SK-N-MC (cell line): ENCODE results near the gene PRMT6.

Experiments
- EZH2 ChIP-seq: fragments of 200-600 bp; sonication (generic); IDR thresholded peaks from one replicate; pipeline ENCODE4 v1.6.1; 2017; ENCODE audit warnings: antibody characterized with exemption
- POLR2AphosphoS5 ChIP-seq: IDR thresholded peaks from 2 replicates; pipeline ENCODE4 v1.6.1; 2012; ENCODE audit warnings: mild to moderate bottlenecking, low read depth, low read length, borderline replicate concordance

DNA sequence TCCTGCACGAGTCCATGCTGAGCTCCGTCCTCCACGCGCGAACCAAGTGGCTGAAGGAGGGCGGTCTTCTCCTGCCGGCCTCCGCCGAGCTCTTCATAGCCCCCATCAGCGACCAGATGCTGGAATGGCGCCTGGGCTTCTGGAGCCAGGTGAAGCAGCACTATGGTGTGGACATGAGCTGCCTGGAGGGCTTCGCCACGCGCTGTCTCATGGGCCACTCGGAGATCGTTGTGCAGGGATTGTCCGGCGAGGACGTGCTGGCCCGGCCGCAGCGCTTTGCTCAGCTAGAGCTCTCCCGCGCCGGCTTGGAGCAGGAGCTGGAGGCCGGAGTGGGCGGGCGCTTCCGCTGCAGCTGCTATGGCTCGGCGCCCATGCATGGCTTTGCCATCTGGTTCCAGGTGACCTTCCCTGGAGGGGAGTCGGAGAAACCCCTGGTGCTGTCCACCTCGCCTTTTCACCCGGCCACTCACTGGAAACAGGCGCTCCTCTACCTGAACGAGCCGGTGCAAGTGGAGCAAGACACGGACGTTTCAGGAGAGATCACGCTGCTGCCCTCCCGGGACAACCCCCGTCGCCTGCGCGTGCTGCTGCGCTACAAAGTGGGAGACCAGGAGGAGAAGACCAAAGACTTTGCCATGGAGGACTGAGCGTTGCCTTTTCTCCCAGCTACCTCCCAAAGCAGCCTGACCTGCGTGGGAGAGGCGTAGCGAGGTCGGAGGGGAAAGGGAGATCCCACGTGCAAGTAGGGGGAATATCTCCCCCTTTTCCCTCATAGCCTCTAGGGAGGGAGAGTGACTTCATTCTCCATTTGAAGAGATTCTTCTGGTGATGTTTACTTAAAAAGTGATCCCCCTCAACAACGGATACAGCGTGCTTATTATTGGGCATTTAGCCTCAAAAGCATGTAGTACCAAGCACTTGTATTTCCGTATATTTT, 991 bp downstream of the PRMT6 start:
- TF ChIP-seq EZH2, result no peak
- no peak; the same call in 1 of the 2 replicates for TF ChIP-seq POLR2AphosphoS5
